Measurements from ENCODE around the gene DYRK1A.

Gene DYRK1A

DNA sequence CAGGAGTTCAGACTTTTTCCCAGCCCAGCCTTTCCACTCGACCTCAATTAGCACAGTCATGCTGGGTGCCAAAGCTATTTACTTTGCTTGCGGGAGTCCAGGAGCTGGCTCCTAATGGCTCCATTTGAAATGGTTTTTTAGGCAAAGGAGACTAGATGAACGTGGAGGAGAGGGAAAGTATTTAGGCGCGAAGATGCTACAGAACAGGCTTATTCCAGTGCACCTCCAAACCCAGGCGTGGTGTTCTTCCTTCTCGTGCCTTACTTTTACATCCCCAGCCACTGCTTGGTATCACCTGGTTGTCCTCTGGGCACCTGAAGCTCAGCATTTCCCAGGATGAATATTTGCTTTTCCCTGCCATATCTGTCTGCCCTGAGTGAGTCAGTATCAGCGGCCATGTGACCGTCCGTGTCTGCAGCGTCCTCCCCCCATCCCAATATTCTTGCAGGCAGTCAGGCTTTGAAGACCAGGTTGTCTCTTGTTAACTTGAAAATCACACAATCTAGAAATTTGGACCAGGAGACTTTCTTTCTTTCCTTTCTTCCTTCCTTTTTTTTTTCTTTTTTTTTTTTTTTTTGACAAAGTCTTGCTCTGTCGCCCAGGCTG lies 198.5 kb downstream of the DYRK1A start:
- no peak for DNase-seq

DNA sequence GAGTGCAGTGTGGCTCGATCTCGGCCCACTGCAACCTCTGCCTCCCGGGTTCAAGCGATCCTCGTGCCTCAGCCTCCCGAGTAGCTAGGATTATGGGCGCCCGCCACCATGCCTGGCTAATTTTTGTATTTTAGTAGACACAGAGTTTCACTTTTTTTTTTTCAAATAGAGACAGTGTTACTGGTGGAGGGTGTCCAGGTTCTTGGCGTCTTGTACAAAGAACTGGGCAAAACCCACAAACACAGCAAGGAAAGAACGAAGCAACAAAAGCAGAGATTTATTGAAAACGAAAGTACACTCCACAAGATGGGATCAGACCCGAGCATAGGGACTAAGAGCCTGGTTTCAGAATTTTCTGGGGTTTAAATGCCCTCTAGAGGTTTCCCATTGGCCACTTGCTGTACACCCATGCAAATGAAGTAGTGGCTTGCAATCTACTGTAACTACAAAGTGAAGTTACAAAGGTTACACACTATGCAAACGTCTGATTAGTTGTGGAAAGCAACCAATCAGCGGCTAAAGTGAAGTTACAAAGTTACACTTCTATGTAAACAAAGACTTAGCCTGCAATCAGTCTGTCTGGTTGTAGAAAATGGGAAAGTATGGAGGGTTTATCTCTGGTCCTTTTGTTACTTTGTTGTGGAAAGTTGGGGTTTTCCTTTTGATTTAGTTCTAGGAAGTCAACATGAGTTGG lies 199.1 kb downstream of the DYRK1A start:
- DNase-seq = peak in 1 of 58 donors; percentile 45

DNA sequence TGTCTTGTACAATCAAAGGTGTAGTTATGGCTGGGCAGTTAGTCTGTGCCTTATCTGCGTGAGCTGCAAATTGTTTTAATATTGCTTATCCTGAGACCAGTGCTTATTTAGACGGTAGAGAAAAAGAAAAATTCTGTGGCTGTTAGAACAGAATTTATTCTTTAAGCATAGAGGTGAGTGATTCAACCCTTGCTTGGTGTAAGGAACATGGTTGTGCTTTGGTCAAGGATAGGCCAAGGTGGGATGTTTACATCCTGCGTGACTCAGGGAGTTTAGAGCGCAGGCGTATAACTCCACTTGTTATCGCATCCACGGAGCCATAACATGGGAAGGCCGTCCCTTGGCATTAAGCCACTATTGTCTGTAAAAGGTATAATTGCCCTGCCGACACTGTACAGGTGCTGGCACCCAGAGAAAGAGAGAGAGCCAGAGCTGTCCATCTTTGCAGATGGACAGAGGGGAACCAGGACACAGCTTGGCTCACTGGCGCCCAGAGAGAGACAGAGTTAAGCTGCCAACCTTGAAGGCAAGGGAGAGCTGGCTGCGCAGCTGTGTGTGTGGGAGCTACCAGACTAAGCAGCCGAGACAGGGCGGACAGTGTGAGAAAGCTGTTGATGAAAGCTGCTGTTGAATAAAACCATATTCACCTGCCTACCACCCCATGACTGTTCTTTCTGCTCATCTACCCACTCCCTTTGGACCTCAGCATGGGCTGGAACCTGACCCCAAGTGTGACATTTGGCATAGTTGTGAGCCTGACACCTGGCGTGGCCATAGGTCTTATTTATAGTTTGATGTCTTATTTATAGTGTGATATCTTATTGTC lies 200.4 kb downstream of the DYRK1A start:
- DNase-seq = peak in 13 of 58 donors; percentile 7 to 61 (median 27)

DNA sequence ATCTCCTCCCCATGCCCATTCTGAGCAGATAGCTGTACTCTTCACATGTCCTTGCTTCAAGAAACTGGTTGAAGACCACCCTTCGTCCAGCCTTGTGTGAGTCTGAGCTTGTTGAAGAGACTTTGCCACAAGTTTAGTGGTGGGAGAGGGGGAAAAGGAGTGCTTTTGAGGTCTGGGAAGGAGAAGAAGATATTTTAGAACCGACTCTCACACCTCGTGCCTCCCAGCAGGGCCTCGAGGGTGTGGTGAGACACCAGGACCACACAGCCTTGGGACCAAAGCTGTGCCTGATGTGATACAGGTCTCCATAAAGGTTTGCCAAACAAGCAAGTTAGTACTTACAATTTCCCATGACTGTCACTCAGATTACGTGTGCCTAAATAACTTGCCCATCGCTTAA lies 201.8 kb downstream of the DYRK1A start:
- DNase-seq = no peak

DNA sequence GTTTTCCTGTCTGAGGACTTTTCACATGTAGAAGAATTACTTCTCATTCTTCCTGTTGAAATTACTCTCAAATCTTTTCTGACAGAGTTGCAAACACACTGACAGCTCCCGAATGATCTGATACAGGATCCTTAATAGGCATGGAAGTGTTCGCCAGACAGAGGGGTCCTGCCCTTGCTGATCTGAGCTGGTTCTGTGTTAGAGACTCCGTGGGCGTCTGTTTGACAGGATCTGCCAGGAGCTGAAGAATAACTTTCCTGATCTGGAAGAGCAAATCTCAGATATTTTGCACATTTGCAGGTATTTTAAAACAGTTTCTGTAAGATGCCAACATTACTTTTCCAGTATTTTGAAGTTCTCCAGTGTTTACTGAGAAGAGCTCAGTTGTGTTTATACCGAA lies 202.3 kb downstream of the DYRK1A start:
- no peak for DNase-seq

DNA sequence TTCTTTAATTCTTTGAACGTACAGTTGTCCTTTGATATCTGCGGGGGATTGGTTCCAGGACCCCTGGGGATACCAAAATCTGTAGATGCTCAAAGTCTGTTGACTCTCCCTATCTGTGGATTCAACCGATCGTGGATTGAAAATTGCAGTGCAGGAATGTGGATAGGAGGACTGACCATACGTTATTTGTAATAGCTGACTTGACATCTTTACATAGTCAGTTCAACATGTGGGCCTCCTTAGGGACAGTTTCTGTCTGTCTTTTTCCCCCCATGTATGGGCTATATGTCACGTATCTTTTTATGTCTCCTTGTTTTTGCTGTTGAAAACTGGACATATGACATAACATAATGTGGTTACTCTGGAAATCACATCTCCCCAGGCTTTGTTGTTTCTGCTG lies 204.9 kb downstream of the DYRK1A start:
- no peak for DNase-seq

DNA sequence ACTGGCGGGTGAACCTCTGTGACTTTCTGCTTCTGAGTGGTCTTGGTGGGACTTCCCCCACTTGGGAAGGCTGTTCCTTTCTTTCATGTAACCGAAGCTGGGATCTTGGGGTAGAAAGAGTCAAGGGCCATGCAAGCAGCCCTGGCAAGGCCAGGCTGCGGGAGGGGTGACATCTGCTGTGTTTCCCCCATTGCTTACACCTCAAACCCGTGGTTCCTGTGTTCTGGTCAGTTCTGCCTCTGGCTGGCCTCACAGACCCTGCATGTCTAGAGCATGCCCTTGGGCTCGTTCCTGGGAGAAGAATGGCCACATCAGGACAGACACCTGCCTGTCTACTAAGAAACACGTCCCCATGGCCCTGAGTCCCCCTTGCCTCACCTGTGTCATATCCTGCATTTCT lies 207.7 kb downstream of the DYRK1A start:
- DNase-seq = no peak

DNA sequence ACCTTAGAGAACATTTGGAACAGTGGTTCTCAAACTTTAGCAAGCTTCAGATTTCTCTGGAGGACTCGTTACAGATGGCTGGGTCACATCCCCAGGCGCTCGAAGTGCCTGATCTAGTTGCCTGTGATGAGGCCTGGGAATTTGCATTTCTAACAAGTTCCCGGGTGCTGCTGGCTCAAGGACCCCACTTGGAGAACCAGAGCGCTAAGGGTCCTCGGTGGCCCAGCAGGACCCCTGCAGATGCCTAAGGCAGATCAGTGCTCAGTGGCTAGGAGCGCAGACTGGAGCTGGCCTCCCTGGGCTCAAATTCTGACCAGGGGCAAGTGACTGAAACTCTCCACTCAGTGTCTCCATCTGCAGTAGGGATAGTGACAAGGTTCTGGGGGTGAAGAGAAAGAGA lies 208.2 kb downstream of the DYRK1A start:
- DNase-seq = no peak

DNA sequence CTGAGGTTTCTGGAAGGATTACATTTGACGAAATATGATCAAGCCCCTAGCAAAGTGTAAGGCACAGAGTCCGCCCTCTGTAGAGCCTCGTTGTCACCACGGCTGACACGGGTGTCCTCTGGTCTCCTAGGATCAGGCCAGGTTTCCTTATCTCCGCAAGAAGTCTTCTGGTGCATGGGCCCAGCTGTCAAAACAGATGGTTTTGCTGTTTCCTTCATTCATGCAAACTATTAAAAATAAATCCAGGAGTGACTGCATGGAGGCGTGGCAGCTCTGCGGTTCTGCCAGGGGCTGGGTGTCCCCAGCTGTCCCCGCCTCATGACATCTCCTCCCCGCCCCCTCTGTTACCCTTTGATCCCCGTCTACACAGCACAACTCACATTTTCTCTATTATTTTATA lies 209.0 kb downstream of the DYRK1A start:
- DNase-seq = no peak
